T47D (cell line): Measurements from ENCODE around the gene LAD1.
A peak's percentile ranks its signal among the peaks of the same experiment; 100 is the strongest.

Experiments
- DNase-seq, 2 experiments: peaks; one replicate each; pipeline versions ENCODE4 v3.0.0 to v3.0.0-alpha.2; 2011 to 2012; ENCODE audit warnings: low read depth in 1 of 2, low spot score in 1 of 2
- JUND ChIP-seq: IDR thresholded peaks from 2 replicates; pipeline ENCODE4 v1.6.1; 2012; ENCODE audit warnings: low read depth
- in situ Hi-C: cut with HindIII; loops from 2 replicates; pipeline ENCODE4 v1.10.0; 2016; ENCODE audit warnings: low sequenced_read_pairs, low pct_unique_long_range_greater_than_20kb

Gene LAD1

GRCh38 chr1:201356236-201356635 is 42.9 kb downstream of the LAD1 start:
- no peak for TF ChIP-seq JUND
- in situ Hi-C loops: no loop called here
- DNase-seq: no peak

GRCh38 chr1:201355471-201355870 is 43.7 kb downstream of the LAD1 start:
- no peak for DNase-seq
- in situ Hi-C loops: no loop called here
- TF ChIP-seq JUND: no peak

GRCh38 chr1:201354901-201355295 is 44.2 kb downstream of the LAD1 start:
- in situ Hi-C loops: no loop called here
- no peak for DNase-seq
- no peak for TF ChIP-seq JUND

- no peak for DNase-seq
- TF ChIP-seq JUND: no peak
- in situ Hi-C loops: no loop called here
Measured at GRCh38 chr1:201354151-201354900, 44.8 kb downstream of the LAD1 start.

GRCh38 chr1:201353186-201353940 is 45.8 kb downstream of the LAD1 start:
- TF ChIP-seq JUND: no peak
- DNase-seq: peak; percentile 52 to 75
- in situ Hi-C loops: no loop called here

- in situ Hi-C loops: no loop called here
- DNase-seq: no peak
- TF ChIP-seq JUND: no peak
Measured at GRCh38 chr1:201351617-201352016, 47.5 kb downstream of the LAD1 start.

- in situ Hi-C loops: no loop called here
- TF ChIP-seq JUND: no peak
- no peak for DNase-seq
Measured at GRCh38 chr1:201350884-201351283, 48.2 kb downstream of the LAD1 start.

- in situ Hi-C loops: no loop called here
- no peak for TF ChIP-seq JUND
- no peak for DNase-seq
Measured at GRCh38 chr1:201350361-201350725, 48.8 kb downstream of the LAD1 start.

GRCh38 chr1:201349092-201349491 is 50.0 kb downstream of the LAD1 start:
- DNase-seq: no peak
- no peak for TF ChIP-seq JUND
- in situ Hi-C loops: no loop called here

GRCh38 chr1:201348211-201348566 is 50.9 kb downstream of the LAD1 start:
- peak; percentile 85 to 86 for DNase-seq
- TF ChIP-seq JUND: no peak
- in situ Hi-C loops: no loop called here

- in situ Hi-C loops: no loop called here
- DNase-seq: no peak
- TF ChIP-seq JUND: no peak
Measured at GRCh38 chr1:201347498-201348210, 51.5 kb downstream of the LAD1 start.

GRCh38 chr1:201346987-201347386 is 52.1 kb downstream of the LAD1 start:
- DNase-seq: no peak
- no peak for TF ChIP-seq JUND
- in situ Hi-C loops: no loop called here

GRCh38 chr1:201346337-201346939 is 52.7 kb downstream of the LAD1 start:
- TF ChIP-seq JUND: no peak
- peak; percentile 69 to 89 for DNase-seq
- in situ Hi-C loops: no loop called here
